NB4 (cell line): ENCODE measurements around the gene KRTAP12-2.
"Not testable (repeated sequence)": the region's sequence is repeated elsewhere in the genome, so short reads cannot be mapped to it uniquely, and the experiment has no call there.

Source experiments
- DNase-seq: peaks from one replicate; pipeline ENCODE4 v3.0.0; 2010; ENCODE audit warnings: low read depth
- H3K4me3 ChIP-seq: one replicate; pipeline ENCODE4 v1.5.1; 2011; ENCODE audit warnings: mild to moderate bottlenecking, low read depth, low read length, moderate library complexity
- CTCF ChIP-seq: IDR thresholded peaks from one replicate; pipeline ENCODE4 v1.5.1; 2012; ENCODE audit warnings: low read depth, low read length
- MAX ChIP-seq: IDR thresholded peaks from 2 replicates; pipeline ENCODE4 v1.6.1; 2011; ENCODE audit warnings: low read depth, low read length
- MYC ChIP-seq: IDR thresholded peaks from 2 replicates; pipeline ENCODE4 v1.6.1; 2011; ENCODE audit warnings: low read depth, low read length
- POLR2A ChIP-seq: IDR thresholded peaks from 2 replicates; pipeline ENCODE4 v1.6.1; 2011; ENCODE audit warnings: mild to moderate bottlenecking; ENCODE audit not compliant: insufficient read length; ENCODE audit errors: extremely low read depth

The KRTAP12-2 gene

DNA sequence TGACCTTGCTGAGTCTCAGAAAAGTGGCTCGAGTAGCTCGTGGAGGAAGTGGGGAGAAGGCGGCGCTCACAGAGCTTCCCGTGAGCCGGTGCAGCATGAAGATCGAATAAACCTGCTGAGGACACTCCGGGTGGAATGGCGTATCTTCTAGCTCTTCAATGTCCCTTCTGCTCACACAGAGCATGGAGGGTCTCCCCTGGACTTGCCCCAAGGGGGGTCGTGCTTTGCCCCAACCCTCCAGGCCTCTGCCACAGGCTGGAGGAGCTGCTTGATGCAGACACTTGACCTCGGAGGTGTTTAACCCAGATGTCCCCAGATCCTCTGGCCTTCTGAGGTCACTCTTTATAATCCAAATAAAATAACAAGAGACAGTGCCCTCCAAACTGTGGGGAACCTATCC is 28.0 kb upstream of the KRTAP12-2 start:
- no peak for TF ChIP-seq POLR2A
- TF ChIP-seq CTCF = no peak
- no peak for TF ChIP-seq MAX
- no peak for TF ChIP-seq MYC
- H3K4me3 ChIP-seq = no peak overlapping the region
- no peak for DNase-seq

- DNase-seq = no peak
- no peak overlapping the region for H3K4me3 ChIP-seq
- TF ChIP-seq MYC (no peak), MAX (no peak), POLR2A (no peak), CTCF (no peak)
Observed at GRCh38 chr21:44692798-44693512, 26.2 kb upstream of the KRTAP12-2 start.

GRCh38 chr21:44691686-44692085 is 25.0 kb upstream of the KRTAP12-2 start:
- DNase-seq = no peak
- TF ChIP-seq MAX (no peak), POLR2A (no peak), MYC (no peak), CTCF (no peak)

DNA sequence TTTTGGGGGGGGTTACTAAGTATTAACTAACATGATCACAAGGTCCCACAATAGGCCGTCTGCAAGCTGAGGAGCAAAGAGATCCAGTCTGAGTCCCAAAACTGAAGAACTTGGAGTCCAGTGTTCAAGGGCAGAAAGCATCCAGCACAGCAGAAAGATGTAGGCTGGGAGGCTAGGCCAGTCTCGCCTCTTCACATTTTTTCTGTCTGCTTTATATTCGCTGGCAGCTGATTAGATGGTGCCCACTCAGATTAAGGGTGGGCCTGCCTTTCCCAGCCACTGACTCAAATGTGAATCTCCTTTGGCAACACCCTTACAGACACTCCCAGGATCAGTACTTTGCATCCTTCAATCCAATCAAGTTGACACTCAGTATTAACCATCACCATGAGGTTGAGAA is 23.0 kb upstream of the KRTAP12-2 start:
- not testable (repeated sequence) for DNase-seq, H3K4me3 ChIP-seq

More at GRCh38 chr21:44691686-44692085, 25.0 kb upstream of the KRTAP12-2 start:
- H3K4me3 ChIP-seq = no peak overlapping the region

GRCh38 chr21:44687671-44688070 is 20.9 kb upstream of the KRTAP12-2 start:
- TF ChIP-seq CTCF = no peak
- TF ChIP-seq POLR2A = no peak
- TF ChIP-seq MYC = no peak
- TF ChIP-seq MAX = no peak
- DNase-seq = no peak
- no peak overlapping the region for H3K4me3 ChIP-seq

DNA sequence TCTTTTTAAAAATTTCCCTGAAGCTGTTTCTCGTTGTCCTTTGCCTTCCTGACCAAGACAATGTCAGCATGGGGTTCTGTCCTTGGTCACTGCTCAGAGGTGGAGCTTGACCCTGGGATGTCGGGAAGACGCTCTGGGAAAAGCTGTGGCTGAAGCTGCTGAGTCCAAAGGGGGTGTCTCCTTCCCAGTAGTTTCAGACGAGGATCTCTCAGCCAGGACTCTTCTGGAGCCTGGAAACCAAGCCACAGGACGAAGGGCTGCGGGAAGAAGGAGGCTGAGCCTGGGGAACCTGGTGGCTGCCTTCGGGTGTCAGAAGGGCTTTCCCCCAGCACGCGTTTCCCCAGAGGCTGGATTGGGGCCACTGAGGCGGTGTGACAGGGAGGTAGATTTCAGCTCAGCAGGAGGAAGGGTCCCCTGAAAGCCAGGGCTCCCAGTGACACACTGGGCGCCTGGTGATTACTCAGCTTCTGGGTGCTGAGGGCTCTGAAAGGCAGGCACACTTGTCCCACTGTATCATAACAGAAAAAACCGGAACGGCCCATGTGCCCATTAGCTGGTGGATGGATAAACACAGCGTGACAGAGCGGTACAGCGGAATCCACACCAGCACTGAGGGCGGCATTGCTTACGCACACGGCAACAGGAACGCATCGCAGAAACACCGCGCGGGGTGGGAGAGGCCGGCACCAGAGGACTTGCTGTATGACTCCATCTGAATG is 20.3 kb upstream of the KRTAP12-2 start:
- H3K4me3 ChIP-seq = no peak overlapping the region
- DNase-seq = no peak
- no peak for TF ChIP-seq MAX
- no peak for TF ChIP-seq POLR2A
